ENCODE data around the gene GAD1.

Gene GAD1

DNA sequence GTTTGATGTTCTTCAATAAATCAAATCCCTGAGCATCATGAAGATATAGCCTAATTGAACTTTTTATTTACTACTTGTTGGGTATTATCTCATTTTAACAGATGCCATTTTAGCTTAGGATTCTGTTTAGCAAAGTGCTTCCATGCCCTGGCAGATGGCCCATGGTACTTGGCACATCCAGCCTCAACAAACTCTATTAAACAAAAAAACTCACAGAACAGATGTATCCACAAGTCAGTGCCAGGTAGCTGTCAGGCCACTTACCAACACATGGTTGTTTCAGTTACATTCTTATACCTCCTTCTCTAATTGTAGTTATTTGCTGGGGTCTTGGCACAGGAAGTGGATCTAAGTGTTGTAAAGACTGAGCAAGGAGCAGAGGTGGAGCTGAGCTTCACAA is 29.6 kb downstream of the GAD1 start:
- no peak for DNase-seq

DNA sequence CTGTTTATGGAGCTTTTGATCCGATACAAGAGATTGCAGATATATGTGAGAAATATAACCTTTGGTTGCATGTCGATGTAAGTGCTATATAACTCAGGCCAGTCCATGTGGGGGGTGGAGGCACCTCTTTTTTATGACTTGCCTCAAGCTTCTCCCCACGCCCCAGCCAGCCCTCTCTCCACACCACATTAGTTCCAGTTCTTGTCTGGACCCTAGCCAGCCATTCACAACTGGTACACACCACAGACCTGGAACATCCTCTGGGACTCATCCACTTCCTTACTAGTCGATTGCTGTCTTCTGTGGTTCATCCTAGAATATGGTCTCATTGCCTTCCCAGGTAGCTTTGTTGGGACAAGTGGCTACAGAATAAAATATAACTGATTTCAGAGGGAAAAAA is 31.0 kb downstream of the GAD1 start:
- DNase-seq, result no peak

DNA sequence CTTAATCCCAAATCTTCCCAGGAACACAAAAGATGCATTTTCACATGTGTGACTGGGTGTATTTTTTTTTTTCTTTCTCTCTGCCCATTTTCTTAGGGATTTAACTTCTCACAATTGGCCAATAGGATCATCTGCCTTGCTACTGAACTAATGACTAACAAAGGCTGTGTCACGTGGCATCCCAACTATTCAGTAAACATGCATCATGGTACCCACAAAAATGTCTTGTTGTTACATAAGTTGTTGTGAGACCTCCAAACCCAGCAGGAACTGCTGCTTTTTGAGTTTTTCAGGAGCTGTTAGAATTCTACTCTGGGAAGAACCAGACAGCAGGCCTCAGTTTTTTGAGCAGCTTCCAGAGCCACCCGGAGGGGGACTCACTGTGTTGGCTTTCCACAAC is 31.9 kb downstream of the GAD1 start:
- DNase-seq, result no peak

DNA sequence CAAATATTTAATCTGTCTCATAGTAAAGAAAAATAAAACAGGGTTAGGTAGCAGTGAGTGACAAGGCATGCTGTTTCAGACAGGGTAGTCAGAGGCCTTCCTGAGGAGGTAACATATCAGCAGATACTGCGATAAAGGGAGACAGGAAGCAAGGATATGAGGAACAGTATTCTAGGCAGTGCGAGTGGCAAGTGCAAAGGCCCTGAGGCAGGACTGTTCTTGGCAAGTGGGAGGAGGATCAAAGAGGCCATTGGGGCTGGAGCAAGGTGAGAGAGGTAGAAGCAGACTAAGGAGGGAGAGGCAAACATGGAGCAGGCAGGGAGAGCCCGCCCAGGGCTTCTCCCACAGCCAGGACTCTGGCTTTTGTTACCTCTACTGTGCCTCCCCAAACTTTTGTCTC is 33.6 kb downstream of the GAD1 start:
- no peak for DNase-seq

DNA sequence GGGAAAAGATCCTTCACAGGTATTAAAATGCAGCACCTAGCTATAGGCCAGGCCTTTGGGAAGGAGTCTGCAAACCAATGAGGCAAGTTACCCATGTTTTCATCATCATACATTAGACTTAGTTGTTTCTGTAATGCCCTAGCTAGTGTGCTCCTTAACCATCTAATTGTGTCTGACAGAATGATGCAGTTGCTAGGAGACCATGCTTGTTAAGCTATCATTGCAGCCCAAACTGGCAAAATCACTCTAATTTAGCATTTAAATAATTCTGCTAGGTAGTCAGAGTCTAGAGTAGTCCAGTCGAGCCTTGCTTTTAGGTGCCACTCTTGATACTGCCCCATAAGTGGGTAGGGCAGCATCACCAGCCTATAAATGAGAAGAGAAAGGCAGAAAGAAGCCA is 34.9 kb downstream of the GAD1 start:
- no peak for DNase-seq

DNA sequence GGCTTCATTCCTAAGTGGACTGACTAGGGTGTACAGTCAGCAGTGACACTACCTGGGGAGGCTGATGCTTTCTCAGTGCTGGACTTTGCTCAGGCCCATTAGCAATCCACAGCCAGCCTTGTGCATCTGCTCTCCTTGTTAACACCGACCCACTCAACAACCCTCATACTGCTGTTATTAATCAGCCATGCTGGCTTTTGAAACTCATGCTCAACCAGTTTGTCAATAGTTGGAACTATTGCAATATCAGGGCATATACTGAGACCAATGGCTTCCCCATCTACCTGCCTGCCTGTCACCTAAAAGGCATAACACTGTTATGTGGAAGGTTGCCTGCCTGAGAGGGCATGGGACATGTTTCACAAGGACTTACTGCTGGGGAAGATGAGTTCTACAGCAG is 39.4 kb downstream of the GAD1 start:
- no peak for DNase-seq

DNA sequence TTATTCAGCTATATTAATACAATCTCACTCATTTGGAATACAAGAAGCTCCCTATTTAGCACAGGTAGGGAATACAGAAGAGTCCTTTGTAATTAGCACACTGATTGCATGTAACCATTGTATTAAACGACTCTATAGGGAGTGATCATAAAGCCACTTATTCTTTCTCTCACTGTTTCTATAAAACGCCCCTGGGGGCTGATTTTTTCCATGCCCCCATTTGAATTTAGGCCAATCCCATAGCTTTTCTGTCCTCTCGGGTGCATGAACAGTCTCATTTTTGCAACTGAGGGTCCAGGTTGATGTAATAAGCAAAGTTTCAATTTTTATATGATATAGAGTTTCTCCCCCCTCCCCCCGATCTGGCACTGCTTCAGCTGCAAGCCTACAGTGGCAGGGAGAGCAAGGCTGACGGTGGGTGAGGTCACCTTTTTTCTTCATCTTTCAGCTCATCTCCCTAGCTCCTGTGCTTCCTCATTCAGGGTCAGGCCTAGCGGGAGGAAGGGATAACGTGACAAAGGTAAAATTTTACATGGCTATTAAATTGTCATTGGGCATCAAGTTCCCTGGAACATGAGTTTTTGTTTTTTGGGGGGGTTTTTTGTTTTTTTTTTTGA is 45.7 kb downstream of the GAD1 start:
- DNase-seq, result no peak

DNA sequence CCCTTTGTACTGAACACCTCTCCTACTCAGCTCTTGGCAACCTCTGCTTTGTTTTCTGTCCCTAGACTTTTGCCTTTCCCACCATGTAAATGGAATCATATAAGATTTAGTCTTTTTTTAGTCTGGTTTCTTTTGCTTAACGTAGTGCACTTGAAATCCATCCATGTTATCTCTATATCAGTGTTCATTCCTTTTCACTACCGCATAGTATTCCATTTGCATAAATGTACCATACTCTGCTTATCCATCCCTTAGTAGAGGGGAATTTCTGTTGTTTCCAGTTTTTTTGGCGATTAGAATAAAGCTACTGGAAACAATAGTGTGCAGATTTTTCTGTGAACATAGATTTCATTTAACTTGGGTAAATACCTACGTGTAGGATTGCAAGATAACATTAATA is 46.4 kb downstream of the GAD1 start:
- no peak for DNase-seq

DNA sequence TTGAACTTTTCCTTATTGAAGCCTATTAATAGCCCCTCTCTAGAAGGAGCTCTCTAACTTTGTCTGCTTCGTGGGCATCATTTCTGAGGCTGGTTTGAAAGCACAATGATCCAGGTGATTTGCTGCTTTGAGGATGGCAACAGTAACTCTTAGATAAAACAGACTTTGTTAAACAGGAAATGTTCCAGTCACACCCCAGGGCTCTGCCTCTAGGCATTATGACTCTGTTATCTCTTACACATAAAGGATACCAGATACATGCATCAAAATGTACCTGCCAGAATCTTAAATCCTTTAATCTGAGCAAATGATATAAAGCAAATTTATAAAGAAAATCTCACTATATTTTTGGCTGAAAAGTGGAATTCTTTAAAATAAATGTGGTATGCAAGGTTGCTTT is 52.3 kb downstream of the GAD1 start:
- DNase-seq, result no peak

DNA sequence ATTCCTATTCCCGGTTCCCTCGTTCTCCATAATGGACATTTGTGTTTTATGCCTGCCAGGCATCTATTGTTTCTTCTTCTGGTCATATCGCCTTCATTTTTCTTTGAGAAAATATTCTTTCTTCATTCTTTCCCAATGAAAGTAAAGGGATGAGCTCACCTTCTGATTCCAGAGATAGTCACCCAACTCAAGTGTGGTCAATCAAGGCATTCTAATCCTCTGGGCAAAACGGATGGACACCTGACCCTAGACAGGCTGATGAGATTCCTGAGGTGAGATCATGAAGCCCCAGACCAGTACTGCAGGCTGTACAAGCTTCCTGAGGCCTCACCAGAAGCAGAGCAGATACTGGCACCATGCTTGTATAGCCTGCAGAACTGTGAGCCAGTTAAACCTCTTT is 52.8 kb downstream of the GAD1 start:
- no peak for DNase-seq

DNA sequence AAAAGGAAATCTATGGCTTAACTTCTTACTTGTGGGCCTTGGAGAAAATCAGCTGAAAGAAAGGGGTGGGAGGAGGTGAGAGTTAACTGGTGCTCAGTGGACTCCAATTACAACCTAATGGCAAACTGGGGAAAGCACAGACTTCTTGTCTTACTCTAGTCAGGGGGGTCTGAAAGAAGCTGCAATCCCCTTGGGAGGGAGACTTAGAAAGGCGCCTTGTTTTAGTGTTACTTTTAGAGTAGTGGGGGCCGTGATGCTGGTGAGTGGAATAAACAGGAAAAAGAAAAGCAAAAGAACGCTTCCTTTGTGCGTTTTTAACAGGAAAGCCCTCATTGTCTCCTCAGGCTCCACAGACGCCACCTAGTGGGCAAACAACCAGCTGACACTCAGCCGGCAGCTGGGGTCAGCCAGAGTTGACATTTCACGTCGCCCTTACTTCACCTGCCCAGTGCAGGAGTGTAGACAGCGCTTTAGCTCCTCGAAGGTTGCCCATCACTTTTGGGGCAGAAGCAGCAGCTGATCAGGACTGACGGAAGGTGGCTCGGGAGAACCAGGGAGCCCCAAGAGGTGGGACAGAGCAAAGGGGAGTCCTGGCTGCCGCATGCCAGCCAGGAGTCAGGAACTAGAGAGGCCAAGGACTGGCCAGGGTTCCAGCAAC is 56.5 kb downstream of the GAD1 start:
- peak; percentile 24 for DNase-seq

DNA sequence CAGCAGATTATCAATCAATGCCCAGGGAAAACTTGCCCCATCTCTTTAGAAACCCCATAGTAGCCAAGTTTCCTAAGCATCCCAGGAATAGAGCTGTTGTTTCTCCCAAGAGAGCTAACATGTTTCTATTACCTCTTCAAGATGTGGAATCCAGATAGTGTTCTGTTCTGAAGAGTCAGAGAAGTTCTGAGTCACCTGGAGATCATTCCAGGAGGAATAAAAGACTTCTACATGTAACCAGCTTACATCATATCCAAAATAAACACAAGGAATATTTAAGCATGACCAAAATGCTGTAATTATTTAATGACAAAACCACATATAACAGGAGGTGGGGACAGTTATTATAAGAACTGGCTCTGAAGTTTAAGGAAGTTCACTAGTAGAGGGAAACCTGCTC is 61.4 kb downstream of the GAD1 start:
- no peak for DNase-seq

DNA sequence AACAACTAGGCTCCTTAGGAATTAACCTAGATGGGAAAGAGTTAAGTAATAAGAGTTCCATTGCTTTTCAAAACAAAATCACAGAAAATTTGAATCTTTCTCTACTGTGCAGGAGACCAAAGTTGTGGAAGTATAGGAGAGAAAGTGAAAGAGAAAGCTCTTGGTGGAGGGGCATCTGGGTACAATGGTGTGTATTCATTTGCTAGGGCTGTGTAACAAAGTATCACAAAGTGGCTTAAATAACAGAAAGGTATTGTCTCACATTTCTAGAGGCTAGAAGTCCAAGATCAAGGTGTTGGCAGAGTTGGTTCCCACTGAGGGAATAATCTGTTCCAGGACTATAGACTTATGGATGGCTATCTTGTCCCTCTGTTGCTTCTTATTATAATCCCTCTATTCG is 61.8 kb downstream of the GAD1 start:
- DNase-seq, result no peak

DNA sequence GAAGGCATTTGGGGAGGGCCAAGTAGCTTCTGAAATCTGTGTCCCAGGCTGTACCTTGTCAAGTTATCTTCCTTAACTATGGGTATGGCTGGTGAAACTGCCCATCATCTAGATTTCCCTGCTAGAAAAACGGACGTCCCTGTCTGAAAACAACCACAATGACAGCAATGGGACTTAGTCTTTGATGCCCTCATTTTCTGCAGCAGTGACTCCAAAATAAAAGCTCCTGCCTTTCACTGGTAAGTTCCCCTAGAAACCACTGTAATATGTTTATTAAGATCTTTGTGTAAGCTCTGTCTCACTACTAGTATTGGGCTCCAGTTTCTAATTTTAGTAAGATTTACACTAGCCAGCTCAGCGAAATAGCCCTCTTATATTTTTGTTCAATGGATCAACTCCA is 65.2 kb downstream of the GAD1 start:
- DNase-seq, result no peak

DNA sequence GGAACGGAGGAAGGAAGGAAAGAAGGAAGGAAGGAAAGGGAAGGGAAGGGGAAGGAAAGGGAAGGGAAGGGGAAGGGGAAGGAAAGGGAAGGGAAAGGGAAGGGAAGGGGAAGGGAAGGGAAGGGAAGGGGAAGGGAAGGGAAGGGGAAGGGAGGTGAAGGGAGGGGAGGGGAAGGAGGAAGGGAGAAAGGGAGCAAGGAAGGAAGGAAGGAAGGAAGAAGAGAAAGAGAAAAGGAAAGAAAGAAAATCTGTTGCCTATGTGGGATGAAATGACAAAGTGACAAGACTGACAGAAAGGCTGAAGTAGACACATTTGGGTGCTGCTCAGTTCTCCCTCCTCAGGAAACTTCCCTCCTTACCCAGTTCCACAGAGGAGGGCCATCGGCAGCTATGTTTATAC is 66.1 kb downstream of the GAD1 start:
- DNase-seq, result no peak

DNA sequence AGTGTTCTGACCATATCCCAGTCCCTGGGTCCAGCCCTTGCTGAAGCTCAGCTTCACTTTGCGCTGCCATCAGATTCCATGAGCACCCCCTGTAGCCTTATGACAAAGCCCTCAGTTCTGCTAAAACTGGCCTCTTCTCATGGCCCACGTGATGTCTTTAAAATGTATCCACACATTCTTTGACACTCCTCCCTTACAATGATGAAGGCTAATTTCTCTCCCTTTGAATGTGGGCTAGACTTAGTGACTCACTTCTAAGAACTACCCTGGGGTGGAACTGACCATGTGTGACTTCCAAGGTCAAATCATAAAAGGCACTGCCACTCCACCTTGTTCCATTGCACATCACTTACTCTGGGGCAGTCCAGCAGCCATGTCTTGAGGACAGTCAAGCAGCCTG is 67.0 kb downstream of the GAD1 start:
- DNase-seq, result no peak

DNA sequence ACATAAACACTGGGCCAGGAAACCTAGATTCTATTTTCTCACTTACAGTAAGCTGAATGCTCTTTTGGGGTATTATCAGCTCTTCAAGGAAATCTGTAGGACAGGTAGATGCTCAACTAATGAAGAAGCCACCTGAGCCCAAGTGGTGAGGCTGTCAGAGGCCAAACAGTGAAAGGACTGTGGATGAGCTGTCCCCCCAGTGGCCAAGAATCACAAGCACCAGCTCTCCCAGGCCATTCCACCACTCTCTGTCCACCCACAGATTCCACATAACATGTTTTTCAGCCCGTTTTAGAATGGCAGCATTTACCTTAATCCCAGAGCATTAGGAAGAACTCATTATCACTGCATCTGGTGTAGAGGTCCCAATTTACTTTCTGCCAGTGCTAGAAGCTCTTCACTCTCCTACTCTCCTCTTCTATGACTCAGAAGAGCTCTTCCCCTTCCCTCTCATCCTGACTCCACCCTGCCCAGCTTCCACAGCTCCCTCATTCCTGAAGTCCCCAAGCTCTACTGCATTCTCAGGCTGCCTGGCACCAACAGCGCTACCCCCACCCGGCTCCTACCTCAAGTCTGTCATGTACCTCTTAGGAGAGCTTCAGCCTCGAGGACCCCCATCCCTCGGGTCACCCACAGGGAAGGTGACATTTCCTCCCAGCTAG is 68.6 kb downstream of the GAD1 start:
- no peak for DNase-seq

DNA sequence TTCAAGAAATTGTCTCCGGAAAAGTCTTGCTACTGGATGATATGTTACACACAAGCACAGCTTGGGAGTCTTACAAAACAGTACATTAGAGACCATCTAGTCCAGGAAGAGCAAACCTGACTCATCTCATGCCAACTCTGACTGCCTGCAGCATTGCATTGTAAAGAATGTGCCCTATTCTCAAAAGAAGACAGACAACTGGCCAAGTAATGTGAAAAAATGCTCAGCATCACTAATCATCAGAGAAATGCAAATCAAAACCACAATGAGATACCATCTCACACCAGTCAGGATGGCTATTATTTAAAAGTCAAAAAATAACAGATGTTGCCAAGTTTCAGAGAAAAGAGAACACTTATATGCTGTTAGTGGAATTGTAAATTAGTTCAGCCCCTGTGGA is 69.7 kb downstream of the GAD1 start:
- DNase-seq, result peak; percentile 29

DNA sequence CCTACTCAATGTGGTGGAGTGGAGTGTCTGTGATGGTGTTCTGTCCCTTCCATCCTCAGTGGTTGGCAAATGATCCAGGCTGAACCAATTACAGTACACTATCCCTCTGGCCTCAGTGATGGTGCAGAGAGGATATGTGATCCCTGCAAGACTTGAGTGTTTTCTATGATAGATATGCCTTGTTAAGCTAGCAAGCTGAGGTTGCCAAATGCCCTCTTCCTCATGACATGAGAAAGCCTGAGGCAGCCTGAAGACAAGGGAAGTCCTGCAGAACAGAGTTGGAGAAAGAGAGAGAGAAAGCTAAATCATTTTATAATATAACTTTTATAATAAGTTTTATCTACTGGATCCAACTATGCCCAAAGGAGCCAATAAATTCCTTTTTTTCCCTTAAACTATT is 70.8 kb downstream of the GAD1 start:
- no peak for DNase-seq

DNA sequence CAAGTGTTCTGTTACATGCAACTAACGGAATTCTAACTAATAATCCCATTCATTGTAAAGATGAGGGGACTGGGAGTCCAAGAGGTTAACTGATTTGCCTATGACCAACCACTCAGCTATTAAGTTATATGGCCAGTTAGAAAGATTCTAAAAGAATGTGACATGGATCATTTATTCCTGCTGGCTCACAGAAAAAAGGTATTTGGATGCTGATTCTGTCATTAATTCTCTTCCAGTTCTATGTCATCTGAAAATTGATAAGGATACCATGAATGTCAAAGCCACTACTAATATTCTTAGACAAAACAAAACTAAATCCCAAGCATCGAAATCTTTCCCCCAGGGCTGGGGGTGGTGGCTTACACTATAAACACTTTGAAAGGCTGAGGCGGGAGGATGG is 71.2 kb downstream of the GAD1 start:
- DNase-seq, result no peak

DNA sequence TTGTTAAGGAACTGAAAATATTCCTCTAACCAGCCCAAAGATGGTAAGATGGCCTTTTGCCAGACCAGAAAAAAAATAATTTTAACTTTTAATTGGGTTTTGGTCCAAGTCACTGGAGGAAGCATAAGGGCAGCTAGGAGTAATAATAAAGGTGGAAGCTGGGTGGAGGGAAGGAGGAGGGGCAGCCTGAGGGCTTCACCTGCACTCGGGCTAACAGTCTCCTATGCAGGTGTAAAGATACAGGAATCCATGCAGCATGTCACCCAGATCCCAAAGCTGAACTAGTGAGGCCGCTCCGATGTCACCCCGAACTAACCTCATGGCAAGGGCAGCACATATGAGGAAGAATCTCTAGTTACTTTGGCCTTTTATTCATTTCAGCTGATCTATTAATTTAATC is 75.2 kb downstream of the GAD1 start:
- no peak for DNase-seq

DNA sequence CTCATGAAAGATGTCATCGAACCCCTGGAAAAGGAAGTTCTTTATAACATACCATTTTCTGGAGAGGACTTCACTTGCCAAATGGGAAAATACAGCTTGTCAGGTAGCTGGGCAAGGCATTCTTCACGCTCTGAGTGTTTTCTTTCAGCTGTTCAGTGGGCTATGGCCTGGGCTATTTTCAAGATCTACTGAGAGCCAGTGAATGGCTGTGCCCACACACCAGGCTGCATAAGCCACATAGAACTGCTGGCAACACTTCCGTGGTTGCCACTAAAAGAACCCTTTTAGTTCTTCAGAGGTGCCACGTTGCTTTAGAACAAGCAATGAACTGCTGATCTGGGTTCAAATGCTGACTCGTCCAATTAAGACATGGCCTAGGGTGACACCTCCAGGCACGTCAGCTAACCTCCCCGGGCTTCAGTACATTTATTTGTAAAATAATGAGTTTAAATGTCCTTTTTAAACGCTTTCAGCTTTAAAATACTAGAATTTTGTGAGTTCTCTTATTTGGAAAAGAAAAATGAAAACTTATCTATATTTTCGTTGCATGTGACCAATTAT is 75.8 kb downstream of the GAD1 start:
- DNase-seq, result no peak

DNA sequence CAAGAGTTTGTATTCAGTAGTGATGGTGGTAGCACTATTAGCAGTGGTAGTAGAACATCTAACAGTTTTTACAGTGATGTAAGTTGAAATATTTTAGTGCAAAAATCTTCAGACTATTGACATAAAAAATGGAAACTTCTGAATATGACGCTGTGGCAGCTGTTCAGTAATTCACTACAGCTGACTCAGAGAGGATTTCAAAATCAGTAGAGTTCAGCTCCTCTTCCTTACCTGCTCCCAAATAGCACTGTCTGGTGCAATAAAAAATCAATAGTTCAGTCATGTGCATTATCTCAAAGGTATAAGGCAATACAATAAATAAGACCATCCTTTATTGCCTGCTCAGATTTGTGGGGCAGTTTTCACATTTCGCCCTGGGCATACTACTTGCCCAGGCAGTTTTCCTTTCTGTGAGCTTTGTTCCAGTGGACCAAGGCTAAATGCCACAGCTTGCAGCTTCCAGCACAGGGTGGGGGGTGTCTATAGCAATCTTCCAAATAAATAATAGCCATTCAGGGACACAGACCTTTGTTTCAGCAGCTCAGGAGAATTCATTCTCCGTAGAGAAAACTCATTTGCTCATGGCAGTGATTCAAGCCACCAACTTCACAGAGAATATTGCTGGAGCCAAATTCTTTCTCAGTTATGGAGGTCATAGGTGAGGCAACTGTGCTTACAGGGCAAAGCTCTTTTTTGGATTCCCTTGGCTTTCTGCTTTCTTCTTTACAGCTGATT is 78.5 kb downstream of the GAD1 start:
- DNase-seq, result no peak

DNA sequence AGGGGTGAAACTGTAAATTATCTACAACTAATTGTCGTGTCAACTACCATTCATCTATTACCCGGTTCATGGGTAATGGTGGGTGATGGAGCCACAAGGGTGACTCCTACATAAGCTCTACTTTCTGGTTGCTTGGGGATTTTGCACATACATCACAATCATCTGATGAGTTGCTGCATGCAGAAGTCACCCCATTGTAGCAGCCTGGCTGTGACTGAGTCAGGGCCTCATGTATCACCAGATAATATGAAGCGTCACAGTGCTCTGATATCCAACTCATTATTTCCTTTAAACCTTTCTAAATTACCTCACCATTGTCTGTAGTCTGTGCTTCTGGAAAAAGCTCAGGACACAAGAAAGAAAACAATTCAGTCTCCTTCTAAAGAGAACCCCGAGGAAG is 79.9 kb downstream of the GAD1 start:
- no peak for DNase-seq

All from T1000 (cell line).